Spinal cord (tissue), 10 donors: Measurements from ENCODE around the gene CCDC28B. TPM values are rescaled to one million over a fixed set of nuclear protein-coding genes. Genes with fewer than 3 reads are reported as not detected.

Experiments
- DNase-seq, 6 donors: peaks; one replicate each; pipeline versions ENCODE4 v3.0.0 to v3.0.0-alpha.2; 2013 to 2015; ENCODE audit warnings: low spot score in 6 of 6, low read depth in 4 of 6
- H3K27ac ChIP-seq: one replicate; pipeline ENCODE4 v1.5.1; 2013; ENCODE audit warnings: low read depth, low read length, control low read depth
- H3K27me3 ChIP-seq: one replicate; pipeline ENCODE4 v1.6.1; 2013; ENCODE audit warnings: low read length; ENCODE audit not compliant: control insufficient read depth, insufficient read depth
- H3K36me3 ChIP-seq: one replicate; pipeline ENCODE4 v1.6.1; 2013; ENCODE audit warnings: low read length; ENCODE audit not compliant: control insufficient read depth, insufficient read depth
- H3K4me1 ChIP-seq: one replicate; pipeline ENCODE4 v1.6.1; 2013; ENCODE audit warnings: low read length; ENCODE audit not compliant: control insufficient read depth, insufficient read depth
- H3K4me3 ChIP-seq: one replicate; pipeline ENCODE4 v1.5.1; 2013; ENCODE audit warnings: low read depth, low read length, control low read depth
- H3K9me3 ChIP-seq: one replicate; pipeline ENCODE4 v1.6.1; 2013; ENCODE audit warnings: low read length; ENCODE audit not compliant: control insufficient read depth, insufficient read depth
- WGBS: methylation state at CpG from one replicate; pipeline ENCODE4 v1.1.5; 2013; ENCODE audit warnings: missing lambda C conversion rate; ENCODE audit not compliant: insufficient coverage; 5-methylcytosine and 5-hydroxymethylcytosine counted together
- polyA plus RNA-seq, 2 donors: library from polyadenylated mRNA; unstranded; fragments of 120-200 nt; gene quantifications; one replicate each; pipeline ENCODE4 v1.2.1, GENCODE V29; 2013; ENCODE audit not compliant: insufficient read length in 2 of 2
- total RNA-seq, 2 donors: library from RNA; depleted of rRNA in 1 of 2; stranded (reverse); fragments of 120-200 nt in 1 of 2; fragments of >200 nt in 1 of 2; gene quantifications; one replicate each; pipeline versions ENCODE4 v1.2.3 to v1.2.4, GENCODE V29; 2013 to 2014
- donor health status: healthy.

CCDC28B gene
- total and polyA plus RNA-seq, 4 donors: 23.6 to 82.2 (median 67.8) TPM

GRCh38 chr1:32216566-32216965 lies 16.2 kb downstream of the CCDC28B start:
- no peak overlapping the region for H3K27ac ChIP-seq
- 93% methylated on average over 3 of the region's 5 CpGs for WGBS
- peaks cover 60% of the 10 kb centered on the region for H3K36me3 ChIP-seq
- DNase-seq: no peak
- no peak overlapping the region for H3K4me3 ChIP-seq
- H3K4me1 ChIP-seq: peaks cover 15% of the 10 kb centered on the region
- H3K27me3 ChIP-seq: no peaks in the 10 kb centered on the region
- H3K9me3 ChIP-seq: no peaks in the 10 kb centered on the region

GRCh38 chr1:32219022-32219421 lies 18.6 kb downstream of the CCDC28B start:
- peaks cover 45% of the 10 kb centered on the region for H3K36me3 ChIP-seq
- WGBS: 91% methylated on average over 5 of the region's 7 CpGs

GRCh38 chr1:32220746-32221580 lies 20.6 kb downstream of the CCDC28B start:
- Histone ChIP-seq H3K4me1 (peaks cover 27% of the 10 kb centered on the region), H3K27me3 (no peaks in the 10 kb centered on the region), H3K4me3 (peak overlapping the region; percentile 71), H3K36me3 (peaks cover 45% of the 10 kb centered on the region), H3K27ac (no peak overlapping the region), H3K9me3 (no peaks in the 10 kb centered on the region)
- no peak for DNase-seq
- WGBS: 100% methylated on average over 1 of the region's 4 CpGs

More at GRCh38 chr1:32219022-32219421, 18.6 kb downstream of the CCDC28B start:
- H3K9me3 ChIP-seq: no peaks in the 10 kb centered on the region
- peaks cover 30% of the 10 kb centered on the region for H3K4me1 ChIP-seq
- no peak for DNase-seq
- no peaks in the 10 kb centered on the region for H3K27me3 ChIP-seq
- H3K4me3 ChIP-seq: no peak overlapping the region
- H3K27ac ChIP-seq: no peak overlapping the region

- Histone ChIP-seq H3K4me1 (peaks cover 24% of the 10 kb centered on the region), H3K9me3 (no peaks in the 10 kb centered on the region), H3K27me3 (no peaks in the 10 kb centered on the region), H3K27ac (no peak overlapping the region), H3K36me3 (peaks cover 45% of the 10 kb centered on the region), H3K4me3 (peak overlapping the region; percentile 71)
- 1% methylated on average over 10 of the region's 13 CpGs for WGBS
- DNase-seq: no peak
These were observed 21.2 kb downstream of the CCDC28B start for GRCh38 chr1:32221581-32221979.

- peak in 5 of 6 donors; percentile 89 to 98 (median 91) for DNase-seq
- peak within 1 kb of the TSS; percentile 71 for H3K4me3 ChIP-seq
- no peaks in the 10 kb centered on the region for H3K27me3 ChIP-seq
- peaks cover 44% of the 10 kb centered on the region for H3K36me3 ChIP-seq
- WGBS: under 1% methylated on average over 37 of the region's 46 CpGs
- H3K27ac ChIP-seq: peak within 1 kb of the TSS; percentile 67
- H3K9me3 ChIP-seq: no peaks in the 10 kb centered on the region
- H3K4me1 ChIP-seq: peaks cover 24% of the 10 kb centered on the region
These were observed 21.8 kb downstream of the CCDC28B start, which contains the start of the genes EIF3I and TMEM234 for GRCh38 chr1:32221980-32222755. Gene EIF3I, plus strand, starts transcription at chr1:32222407. Its CDS starts 35 bp downstream, at chr1:32222442. Gene TMEM234, minus strand, starts transcription at chr1:32222353. Its CDS starts 31 bp downstream, at chr1:32222322.

- H3K27me3 ChIP-seq: no peaks in the 10 kb centered on the region
- H3K36me3 ChIP-seq: peaks cover 51% of the 10 kb centered on the region
- no peak overlapping the region for H3K27ac ChIP-seq
- WGBS: 84% methylated on average over 3 of the region's 3 CpGs
- DNase-seq: no peak
- no peak overlapping the region for H3K4me3 ChIP-seq
- H3K4me1 ChIP-seq: peaks cover 24% of the 10 kb centered on the region
- no peaks in the 10 kb centered on the region for H3K9me3 ChIP-seq
These were observed 23.3 kb downstream of the CCDC28B start for GRCh38 chr1:32223683-32224082.

GRCh38 chr1:32224285-32224684 lies 23.9 kb downstream of the CCDC28B start:
- no peak overlapping the region for H3K4me3 ChIP-seq
- H3K36me3 ChIP-seq: peaks cover 55% of the 10 kb centered on the region
- H3K27me3 ChIP-seq: no peaks in the 10 kb centered on the region
- WGBS: no CpG with 5 or more reads among the region's 4 CpGs
- DNase-seq: no peak
- H3K4me1 ChIP-seq: peaks cover 24% of the 10 kb centered on the region
- H3K9me3 ChIP-seq: no peaks in the 10 kb centered on the region
- no peak overlapping the region for H3K27ac ChIP-seq

GRCh38 chr1:32228771-32229170 lies 28.4 kb downstream of the CCDC28B start:
- no peak overlapping the region for H3K4me3 ChIP-seq
- DNase-seq: no peak
- WGBS: 100% methylated on average over 1 of the region's 3 CpGs
- H3K4me1 ChIP-seq: peaks cover under 1% of the 10 kb centered on the region
- H3K36me3 ChIP-seq: peaks cover 88% of the 10 kb centered on the region
- no peaks in the 10 kb centered on the region for H3K27me3 ChIP-seq
- H3K27ac ChIP-seq: no peak overlapping the region
- no peaks in the 10 kb centered on the region for H3K9me3 ChIP-seq

GRCh38 chr1:32231843-32232432 lies 31.5 kb downstream of the CCDC28B start:
- 88% methylated on average over 4 of the region's 5 CpGs for WGBS
- Histone ChIP-seq H3K27ac (no peak overlapping the region), H3K4me1 (no peaks in the 10 kb centered on the region), H3K36me3 (peaks cover 77% of the 10 kb centered on the region), H3K9me3 (no peaks in the 10 kb centered on the region), H3K4me3 (no peak overlapping the region), H3K27me3 (no peaks in the 10 kb centered on the region)
- DNase-seq: no peak
